PC-3 (cell line): Measurements from ENCODE around the gene ACP1. TPM values are rescaled to one million over a fixed set of nuclear protein-coding genes. Genes with fewer than 3 reads are reported as not detected.

Experiments
- ATAC-seq: fragments of 200-7000 bp; cut with Tn5 transposase; 2 replicates; pipeline ENCODE4 v1.9.1; 2020; ENCODE audit warnings: mild to moderate bottlenecking, moderate library complexity
- BruUV-seq: library from RNA; stranded (reverse); fragments of 400-500 nt; replicated peaks from 2 replicates; lab custom pipeline; 2021; lab: Mats Ljungman, UMichigan
- CTCF ChIA-PET: fragments of 300-600 bp; sonication (Branson Sonifier 250); formaldehyde crosslinking; loops from one replicate; lab custom pipeline; 2022; ENCODE audit warnings: antibody characterized with exemption; lab: Charles Lee
- POLR2A ChIA-PET: fragments of 300-600 bp; sonication (Branson Sonifier 250); formaldehyde crosslinking; loops from one replicate; lab custom pipeline; 2022; ENCODE audit warnings: antibody characterized with exemption; ENCODE audit not compliant: unreplicated experiment; lab: Charles Lee
- DNase-seq: peaks from one replicate; pipeline ENCODE4 v3.0.0-alpha.2; 2015
- H2AFZ ChIP-seq: fragments of 300-600 bp; sonication (generic); 2 replicates; pipeline ENCODE4 v1.6.0; 2016; ENCODE audit warnings: antibody characterized with exemption, low read length
- H3F3A ChIP-seq: fragments of 300-600 bp; sonication (generic); one replicate; pipeline ENCODE4 v1.6.0; 2017; ENCODE audit warnings: antibody characterized with exemption, low read length, control low read depth, mild to moderate bottlenecking; ENCODE audit not compliant: unreplicated experiment
- H3K27ac ChIP-seq: fragments of 300-600 bp; sonication (generic); 2 replicates; pipeline ENCODE4 v1.5.1; 2016; ENCODE audit warnings: mild to moderate bottlenecking, low read length
- H3K27me3 ChIP-seq: fragments of 300-600 bp; sonication (generic); 2 replicates; pipeline ENCODE4 v1.6.1; 2016; ENCODE audit warnings: low read length, mixed read lengths
- H3K36me3 ChIP-seq: fragments of 300-600 bp; sonication (generic); 2 replicates; pipeline ENCODE4 v1.6.1; 2016; ENCODE audit warnings: low read depth, mixed run types, low read length, mixed read lengths
- H3K4me1 ChIP-seq: fragments of 300-600 bp; sonication (generic); 2 replicates; pipeline ENCODE4 v1.5.1; 2016; ENCODE audit warnings: low read length; ENCODE audit not compliant: insufficient read depth
- H3K4me2 ChIP-seq: fragments of 300-600 bp; sonication (generic); 2 replicates; pipeline ENCODE4 v1.6.0; 2016; ENCODE audit warnings: low read length
- H3K4me3 ChIP-seq: fragments of 300-600 bp; sonication (generic); 2 replicates; pipeline ENCODE4 v1.5.1; 2016; ENCODE audit warnings: mild to moderate bottlenecking, low read length, mixed read lengths
- H3K79me2 ChIP-seq: fragments of 300-600 bp; sonication (generic); 2 replicates; pipeline ENCODE4 v1.6.1; 2017; ENCODE audit warnings: low read length, mixed read lengths
- H3K9ac ChIP-seq: fragments of 300-600 bp; sonication (generic); 2 replicates; pipeline ENCODE4 v1.6.0; 2016; ENCODE audit warnings: mild to moderate bottlenecking, low read length
- H3K9me2 ChIP-seq: fragments of 300-600 bp; sonication (generic); replicated peaks from 2 replicates; pipeline ENCODE4 v1.6.1; 2016; ENCODE audit warnings: mixed run types, low read length, mixed read lengths
- H3K9me3 ChIP-seq: fragments of 300-600 bp; sonication (generic); 2 replicates; pipeline ENCODE4 v1.6.1; 2016; ENCODE audit warnings: low read length, mixed read lengths
- H4K20me1 ChIP-seq: fragments of 300-600 bp; sonication (generic); 2 replicates; pipeline ENCODE4 v1.6.1; 2016; ENCODE audit warnings: low read length, mixed read lengths
- CTCF ChIP-seq: fragments of 300-600 bp; sonication (generic); conservative IDR thresholded peaks from 2 replicates; pipeline ENCODE4 v1.5.1; 2017; ENCODE audit warnings: antibody characterized with exemption, low read depth, mild to moderate bottlenecking, low read length
- EZH2 ChIP-seq: fragments of 300-600 bp; sonication (generic); IDR thresholded peaks from one replicate; pipeline ENCODE4 v1.6.1; 2017; ENCODE audit warnings: antibody characterized with exemption, mild to moderate bottlenecking, low read length; ENCODE audit not compliant: unreplicated experiment
- EZH2phosphoT487 ChIP-seq: fragments of 300-600 bp; sonication (generic); IDR thresholded peaks from 2 replicates; pipeline ENCODE4 v1.6.1; 2018; ENCODE audit warnings: mild to moderate bottlenecking, antibody characterized with exemption, low read length, borderline replicate concordance
- intact Hi-C: fragments of 100-400 bp; cut with micrococcal nuclease; formaldehyde crosslinking; loops from 2 replicates; pipeline ENCODE4 v1.9.0; 2023
- total RNA-seq: library from RNA; depleted of rRNA; stranded (reverse); fragments of >200 nt; gene quantifications from 2 replicates; pipeline ENCODE4 v1.2.3, GENCODE V29; 2014

Gene ACP1
- total RNA-seq, 1 experiment from 2014 or later: 149 TPM

GRCh38 chr2:283996-284794 lies 19.4 kb downstream of the ACP1 start:
- H3K9me3 ChIP-seq: no peaks in the 10 kb centered on the region
- H3K9me2 ChIP-seq: no peaks in the 10 kb centered on the region
- no peaks in the 10 kb centered on the region for H3K79me2 ChIP-seq
- no peak overlapping the region for H3K27ac ChIP-seq
- TF ChIP-seq EZH2: no peak
- TF ChIP-seq CTCF: no peak
- no peak for TF ChIP-seq EZH2phosphoT487
- ChIA-PET CTCF (no interaction called here), POLR2A (no interaction called here)
- intact Hi-C loops: no loop called here
- no peak overlapping the region for H3K4me3 ChIP-seq
- peaks cover 25% of the 10 kb centered on the region for H3K4me1 ChIP-seq
- H2AFZ ChIP-seq: no peak overlapping the region
- H3K4me2 ChIP-seq: no peak overlapping the region
- H4K20me1 ChIP-seq: no peaks in the 10 kb centered on the region; the same call in 1 of the 2 replicates
- ATAC-seq (no peak; the same call in 1 of the 2 replicates), DNase-seq (no peak)
- no TSS peak for BruUV-seq
- peaks cover 30% of the 10 kb centered on the region for H3K36me3 ChIP-seq
- no peaks in the 10 kb centered on the region for H3F3A ChIP-seq
- H3K9ac ChIP-seq: no peak overlapping the region
- peaks cover 9% of the 10 kb centered on the region for H3K27me3 ChIP-seq

- no peaks in the 10 kb centered on the region for H3K9me3 ChIP-seq
- ATAC-seq (peak; percentile 50), DNase-seq (peak; percentile 64)
- no peaks in the 10 kb centered on the region for H3K79me2 ChIP-seq
- ChIA-PET POLR2A (no interaction called here), CTCF (no interaction called here)
- H3K27ac ChIP-seq: no peak overlapping the region
- no peaks in the 10 kb centered on the region for H3K9me2 ChIP-seq
- H3K4me2 ChIP-seq: peak overlapping the region; percentile 1; the same call in 1 of the 2 replicates
- H3K27me3 ChIP-seq: peaks cover 13% of the 10 kb centered on the region
- peaks cover 23% of the 10 kb centered on the region for H3K36me3 ChIP-seq
- no peaks in the 10 kb centered on the region; the same call in 1 of the 2 replicates for H4K20me1 ChIP-seq
- TF ChIP-seq EZH2phosphoT487 (no peak), EZH2 (no peak), CTCF (no peak)
- H3K9ac ChIP-seq: no peak overlapping the region
- BruUV-seq: no TSS peak
- no peak overlapping the region for H2AFZ ChIP-seq
- peaks cover 29% of the 10 kb centered on the region for H3K4me1 ChIP-seq
- intact Hi-C loops: no loop called here
- H3K4me3 ChIP-seq: no peak overlapping the region
- no peaks in the 10 kb centered on the region for H3F3A ChIP-seq
These were observed 20.2 kb downstream of the ACP1 start for GRCh38 chr2:284896-285492.
